ENCODE data around the gene WDR62.

WDR62 gene

GRCh38 chr19:36136964-36137686, 82.4 kb downstream of the WDR62 start:
- TF ChIP-seq, protein P1, sequence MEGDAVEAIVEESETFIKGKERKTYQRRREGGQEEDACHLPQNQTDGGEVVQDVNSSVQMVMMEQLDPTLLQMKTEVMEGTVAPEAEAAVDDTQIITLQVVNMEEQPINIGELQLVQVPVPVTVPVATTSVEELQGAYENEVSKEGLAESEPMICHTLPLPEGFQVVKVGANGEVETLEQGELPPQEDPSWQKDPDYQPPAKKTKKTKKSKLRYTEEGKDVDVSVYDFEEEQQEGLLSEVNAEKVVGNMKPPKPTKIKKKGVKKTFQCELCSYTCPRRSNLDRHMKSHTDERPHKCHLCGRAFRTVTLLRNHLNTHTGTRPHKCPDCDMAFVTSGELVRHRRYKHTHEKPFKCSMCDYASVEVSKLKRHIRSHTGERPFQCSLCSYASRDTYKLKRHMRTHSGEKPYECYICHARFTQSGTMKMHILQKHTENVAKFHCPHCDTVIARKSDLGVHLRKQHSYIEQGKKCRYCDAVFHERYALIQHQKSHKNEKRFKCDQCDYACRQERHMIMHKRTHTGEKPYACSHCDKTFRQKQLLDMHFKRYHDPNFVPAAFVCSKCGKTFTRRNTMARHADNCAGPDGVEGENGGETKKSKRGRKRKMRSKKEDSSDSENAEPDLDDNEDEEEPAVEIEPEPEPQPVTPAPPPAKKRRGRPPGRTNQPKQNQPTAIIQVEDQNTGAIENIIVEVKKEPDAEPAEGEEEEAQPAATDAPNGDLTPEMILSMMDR (conservative IDR thresholded peaks at IDR 0.05), result no peak
- H3K27ac ChIP-seq, result peak overlapping the region; percentile 99

- TF ChIP-seq, protein P1 (conservative IDR thresholded peaks at IDR 0.05), result no peak
- H3K27ac ChIP-seq, result peak overlapping the region; percentile 99
Measured at GRCh38 chr19:36139120-36139472, 84.4 kb downstream of the WDR62 start.

GRCh38 chr19:36139473-36140303, 85.0 kb downstream of the WDR62 start, which contains the start of gene CAPNS1:
Gene CAPNS1 (plus strand): TSS chr19:36140066. CDS start chr19:36141012, 946 bp downstream.
- TF ChIP-seq, protein P1 (conservative IDR thresholded peaks at IDR 0.05), result peak; percentile 22
- peak within 1 kb of the TSS; percentile 99 for H3K27ac ChIP-seq

GRCh38 chr19:36140304-36141038, 85.8 kb downstream of the WDR62 start:
- TF ChIP-seq, protein P1 (conservative IDR thresholded peaks at IDR 0.05), result no peak
- H3K27ac ChIP-seq, result peak overlapping the region; percentile 99

DNA sequence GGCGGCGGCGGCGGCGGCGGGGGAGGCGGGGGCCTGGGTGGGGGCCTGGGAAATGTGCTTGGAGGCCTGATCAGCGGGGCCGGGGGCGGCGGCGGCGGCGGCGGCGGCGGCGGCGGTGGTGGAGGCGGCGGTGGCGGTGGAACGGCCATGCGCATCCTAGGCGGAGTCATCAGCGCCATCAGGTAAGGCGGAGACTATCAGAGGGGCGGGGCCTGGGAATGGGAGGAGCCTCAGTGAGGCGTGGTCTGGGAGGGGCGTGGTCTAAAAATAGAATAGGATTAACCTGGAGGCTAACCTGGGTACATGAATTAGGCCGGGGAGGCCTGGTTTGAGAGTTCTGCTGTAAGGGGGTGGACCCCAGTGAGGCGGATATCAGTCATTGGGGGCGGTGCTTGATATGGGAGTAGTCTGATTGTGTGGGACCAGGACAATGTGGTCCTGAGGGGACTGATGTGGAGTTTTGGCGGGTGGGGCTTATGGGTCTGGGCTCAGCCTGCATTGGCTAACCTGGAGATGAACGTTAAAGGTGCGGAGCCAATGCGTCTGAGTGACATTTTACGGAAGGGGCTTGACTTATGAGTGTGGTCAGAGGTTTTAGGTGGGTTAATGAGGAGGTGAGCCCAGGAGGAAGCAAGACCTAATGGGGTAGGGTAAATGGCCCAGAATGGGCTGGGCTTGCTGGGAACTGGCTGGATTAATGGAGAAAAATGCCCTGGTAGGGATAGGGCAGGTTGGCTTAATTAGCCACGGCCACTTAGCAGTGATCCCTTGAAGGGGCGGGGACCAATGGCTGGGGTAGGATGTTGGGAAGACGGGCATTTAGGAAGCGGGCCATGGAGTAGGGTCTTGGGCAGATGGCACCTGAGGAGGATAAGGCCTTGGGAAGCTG, 86.6 kb downstream of the WDR62 start:
- H3K27ac ChIP-seq, result peak overlapping the region; percentile 99
- TF ChIP-seq, protein P1 (conservative IDR thresholded peaks at IDR 0.05), result no peak

DNA sequence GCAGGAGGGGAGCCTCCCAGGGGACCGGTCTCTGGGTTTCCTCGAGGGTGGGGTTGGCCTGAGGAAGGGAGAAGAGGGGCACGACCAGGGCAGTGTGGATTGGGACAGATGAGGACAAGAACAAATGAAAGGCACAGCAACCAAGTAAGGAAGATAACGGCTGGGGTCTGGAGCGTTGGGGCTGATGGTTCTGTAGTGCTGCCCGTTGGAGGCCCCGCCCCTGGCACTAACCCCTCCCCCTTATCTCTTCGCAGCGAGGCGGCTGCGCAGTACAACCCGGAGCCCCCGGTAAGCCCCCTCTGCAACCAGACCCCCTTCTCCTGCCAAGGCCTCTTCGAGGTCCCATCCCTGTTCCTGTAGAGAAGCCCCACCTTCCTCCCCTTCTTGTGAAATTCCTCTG, 87.3 kb downstream of the WDR62 start:
- TF ChIP-seq, protein P1 (conservative IDR thresholded peaks at IDR 0.05), result no peak
- H3K27ac ChIP-seq, result peak overlapping the region; percentile 99; the same call in 1 of the 2 replicates
